OCI-LY1 (cell line): ENCODE measurements around the gene FNIP1.
"Not testable (repeated sequence)": the region's sequence is repeated elsewhere in the genome, so short reads cannot be mapped to it uniquely, and the experiment has no call there.

Experiments used
- CTCF ChIP-seq: fragments of 200-600 bp; sonication (generic), shearing (Covaris generic); IDR thresholded peaks from 2 replicates; pipeline ENCODE4 v1.5.1; 2017; ENCODE audit warnings: mild to moderate bottlenecking, antibody characterized with exemption, low read length, moderate library complexity, mixed read lengths
- EZH2 ChIP-seq: fragments of 200-600 bp; sonication (generic), shearing (Covaris generic); IDR thresholded peaks from 2 replicates; pipeline ENCODE4 v1.8.0; 2017; ENCODE audit warnings: borderline replicate concordance, mixed run types, mild to moderate bottlenecking, antibody characterized with exemption, low read length, moderate library complexity, mixed read lengths

GRCh38 chr5:131678273-131678672, 118.5 kb downstream of the FNIP1 start:
- not testable (repeated sequence) for TF ChIP-seq CTCF, EZH2
